HG03520 (cell line): Measurements from ENCODE around the gene NLRP1.

ENCODE experiments used
- ATAC-seq: cut with Tn5 transposase; IDR thresholded peaks from one replicate; pipeline ENCODE4 v1.9.1; 2021; ENCODE audit warnings: mild to moderate bottlenecking, moderate library complexity; ENCODE audit not compliant: unreplicated experiment

NLRP1 gene

DNA sequence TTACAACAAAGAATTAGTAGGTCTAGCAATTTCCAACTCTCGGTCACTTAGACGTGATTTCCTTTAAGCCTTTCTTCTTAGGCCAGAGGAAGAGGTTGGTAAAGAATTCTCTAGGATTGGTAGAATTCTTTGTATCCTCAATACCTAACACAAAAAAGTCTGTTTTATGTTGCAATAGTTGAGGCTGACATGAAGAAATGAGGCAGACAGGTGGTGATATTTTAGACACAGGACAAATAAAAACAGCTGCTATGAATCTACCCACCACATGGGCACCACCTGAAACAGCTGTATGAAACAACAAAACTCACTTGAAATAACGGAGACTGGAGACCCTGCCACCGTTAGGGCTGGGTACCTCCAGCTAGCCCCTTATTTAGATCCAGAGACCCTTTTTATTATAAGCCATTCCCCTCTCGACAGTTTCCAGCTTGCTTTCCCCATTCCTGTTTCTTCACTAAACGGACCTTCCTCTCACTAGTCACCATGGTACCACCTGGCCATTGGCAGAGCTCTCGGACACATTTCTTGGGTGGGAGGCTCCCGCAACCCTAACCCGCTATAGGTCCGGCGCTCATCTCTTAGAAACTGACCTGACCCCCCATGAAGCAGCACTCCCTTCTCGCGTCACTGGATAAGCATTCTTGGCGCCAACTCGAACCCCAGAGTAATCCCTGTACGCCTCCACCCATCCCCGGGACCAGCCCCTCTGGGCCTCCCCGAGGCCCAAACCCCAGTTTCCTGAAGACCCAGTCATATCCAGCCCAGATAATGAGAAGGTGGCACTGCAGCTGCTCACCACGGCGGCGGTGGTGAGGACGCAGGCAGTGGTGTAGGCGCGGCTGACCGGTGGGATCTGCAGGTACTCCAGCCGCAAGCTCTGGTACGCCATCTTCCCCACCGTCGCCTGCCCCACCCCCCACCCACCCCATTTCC lies 98.8 kb downstream of the NLRP1 start, which contains the start of gene DERL2:
TSS of gene DERL2 (minus strand) at position 909 of the 936 bp plus-strand sequence. CDS start at position 892, 17 bp downstream.
- ATAC-seq, result peak; percentile 21

DNA sequence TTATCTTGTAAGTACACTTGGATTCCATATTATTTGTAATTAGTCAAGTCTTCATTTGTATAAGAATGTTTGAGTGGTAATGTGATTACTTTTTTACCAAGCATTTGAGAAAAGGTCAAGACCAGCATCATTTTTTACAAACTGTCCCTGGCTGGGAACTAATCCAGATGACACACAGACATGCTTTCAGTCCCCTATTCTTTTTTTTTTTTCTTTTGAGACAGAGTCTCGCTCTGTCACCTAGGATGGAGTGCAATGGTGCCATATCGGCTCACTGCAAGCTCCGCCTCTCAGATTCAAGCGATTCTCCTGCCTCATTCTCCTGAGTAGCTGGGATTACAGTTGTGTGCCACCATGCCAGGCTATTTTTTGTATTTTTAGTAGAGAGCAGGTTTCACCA lies 102.9 kb downstream of the NLRP1 start:
- ATAC-seq, result no peak

- no peak for ATAC-seq
These were observed 103.3 kb downstream of the NLRP1 start for GRCh38 chr17:5480962-5481361.

- no peak for ATAC-seq
These were observed 105.3 kb downstream of the NLRP1 start for GRCh38 chr17:5478992-5479391.

DNA sequence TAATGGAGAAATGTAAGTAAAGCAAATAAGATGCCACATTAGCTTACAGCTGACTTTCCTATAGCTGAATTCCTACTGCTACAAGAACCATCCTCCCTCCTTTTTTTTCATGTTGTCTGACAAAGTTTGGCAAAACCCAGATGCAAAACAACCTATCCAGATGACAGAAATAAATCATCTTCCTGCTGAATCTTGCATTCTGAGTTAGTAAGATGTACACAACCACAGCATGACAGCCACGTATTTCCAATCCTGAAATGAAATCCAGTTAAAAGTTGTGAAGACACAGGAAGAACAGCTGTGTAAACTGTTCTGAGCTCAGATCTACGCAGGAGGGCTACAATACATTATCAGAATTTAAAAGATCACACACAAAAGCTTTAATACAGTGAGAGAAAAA lies 110.4 kb downstream of the NLRP1 start:
- ATAC-seq, result no peak

DNA sequence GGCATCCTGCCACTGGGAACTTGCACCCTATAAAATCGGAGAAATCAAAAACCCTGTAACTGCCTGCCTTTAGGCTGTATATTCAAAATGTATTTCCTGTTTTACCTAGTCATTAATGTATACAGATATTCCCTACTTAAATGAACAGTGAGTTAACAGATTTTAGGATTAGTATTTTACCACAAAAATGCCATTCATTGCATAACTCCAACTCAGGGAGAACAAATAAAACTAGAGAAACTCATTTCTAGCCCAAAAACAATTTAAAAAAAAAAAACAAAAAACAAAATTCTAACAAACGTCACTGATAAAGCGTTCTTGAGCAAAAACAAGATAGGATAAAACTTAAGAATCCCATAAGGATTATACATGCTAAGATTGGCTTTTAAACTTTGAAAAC lies 111.8 kb downstream of the NLRP1 start:
- ATAC-seq, result no peak

DNA sequence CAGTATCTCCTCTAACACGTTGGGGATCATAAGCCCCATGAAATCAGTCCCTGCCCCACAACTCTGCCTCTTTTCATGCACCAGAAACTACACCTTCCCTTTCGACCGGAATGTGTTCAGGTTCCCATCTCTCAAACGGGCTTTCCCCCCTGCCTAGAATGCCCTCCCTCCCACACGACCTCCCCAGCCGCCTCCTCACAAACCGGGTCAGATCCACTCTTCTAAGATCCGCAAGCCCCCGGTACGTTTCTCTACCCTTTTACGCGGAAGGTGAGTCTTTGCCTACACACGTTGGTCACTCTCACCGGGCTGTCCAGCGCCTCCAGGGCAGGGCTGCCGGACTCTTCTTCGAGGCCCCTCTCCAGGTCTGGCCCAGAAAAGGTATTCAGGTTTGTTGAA lies 116.2 kb downstream of the NLRP1 start:
- ATAC-seq, result no peak

DNA sequence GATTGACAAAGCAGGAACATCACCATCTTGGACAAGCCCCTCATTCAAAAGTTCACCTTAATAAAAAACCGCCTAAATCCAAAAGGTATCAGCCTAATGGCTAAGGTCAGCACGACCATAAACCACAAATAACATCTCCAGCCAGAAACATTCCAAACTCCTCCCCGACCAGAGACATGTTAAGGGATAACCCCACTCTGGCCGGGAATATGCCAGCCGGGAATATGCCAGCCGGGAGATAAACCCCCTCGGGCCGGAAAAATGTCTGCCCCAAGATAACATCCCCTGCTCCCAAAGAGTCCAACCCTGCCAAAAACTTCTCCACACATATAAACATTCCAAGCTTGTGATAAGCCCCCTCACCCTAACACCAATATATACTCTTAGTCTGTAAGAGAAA lies 116.9 kb downstream of the NLRP1 start:
- no peak for ATAC-seq

DNA sequence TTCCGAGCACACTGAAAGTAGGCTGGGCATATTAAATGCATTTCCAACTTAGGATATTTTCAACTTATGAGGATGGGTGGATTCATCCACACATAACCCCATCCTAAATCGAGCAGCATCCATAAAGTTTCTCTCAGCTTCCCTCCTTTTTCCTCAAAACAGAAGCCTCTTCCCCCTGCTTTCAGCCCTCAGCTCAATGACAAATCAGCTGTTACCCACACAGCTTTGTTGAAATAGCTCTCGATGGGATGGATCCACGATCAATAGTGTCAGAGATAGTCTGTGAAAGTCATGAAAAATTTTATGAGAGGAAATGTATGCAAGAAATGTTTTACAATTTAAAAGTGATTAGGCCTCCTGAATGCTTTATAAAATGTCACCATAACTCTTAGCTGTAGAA lies 118.0 kb downstream of the NLRP1 start:
- no peak for ATAC-seq

GRCh38 chr17:5464717-5465507 lies 119.4 kb downstream of the NLRP1 start:
- ATAC-seq, result no peak
